ENCODE data around the gene GPR15LG.
"Not testable (repeated sequence)": the region's sequence is repeated elsewhere in the genome, so short reads cannot be mapped to it uniquely, and the experiment has no call there.

GPR15LG gene

DNA sequence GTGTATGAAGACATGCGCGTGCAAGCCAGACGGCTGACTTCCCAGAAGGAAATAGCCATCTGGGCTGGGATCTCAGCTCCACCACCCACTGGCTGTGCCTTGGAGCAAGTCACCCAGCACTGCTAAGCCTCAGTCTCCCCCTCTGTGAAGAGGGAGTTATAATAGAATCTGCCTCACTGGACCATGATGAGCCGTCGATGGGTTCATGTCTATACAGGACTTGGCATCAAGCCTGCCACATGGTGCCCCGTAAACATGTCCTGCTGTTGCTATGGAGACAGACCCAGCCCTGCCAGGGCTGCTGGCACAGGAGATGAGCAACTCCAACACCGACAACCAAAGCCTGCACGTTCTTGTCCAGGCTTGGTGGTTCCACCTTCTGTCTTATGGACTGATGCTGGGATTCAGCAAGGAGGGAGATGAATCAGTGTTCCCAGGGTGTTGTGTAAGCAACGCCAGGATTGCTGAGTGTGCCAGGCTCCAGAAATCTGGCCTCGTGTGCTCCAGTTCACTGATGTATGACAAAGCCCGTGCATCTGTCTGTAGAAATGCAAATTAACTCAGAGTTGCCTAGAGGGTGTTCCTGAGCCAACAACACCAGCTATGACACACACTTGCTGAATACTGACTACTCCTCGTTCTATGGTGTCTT lies 5.6 kb downstream of the GPR15LG start:
- DNase-seq (ENCODE audit: low read depth, low spot score) = no peak
- no peak for TF ChIP-seq CTCF (IDR thresholded peaks at IDR 0.05; ENCODE audit: insufficient read depth, low read length, missing control alignments)
- POLR2A ChIA-PET = no interaction called here
- H3K4me3 ChIP-seq (ENCODE audit: low read depth, low read length) = no peak overlapping the region
- CTCF ChIA-PET = no interaction called here

DNA sequence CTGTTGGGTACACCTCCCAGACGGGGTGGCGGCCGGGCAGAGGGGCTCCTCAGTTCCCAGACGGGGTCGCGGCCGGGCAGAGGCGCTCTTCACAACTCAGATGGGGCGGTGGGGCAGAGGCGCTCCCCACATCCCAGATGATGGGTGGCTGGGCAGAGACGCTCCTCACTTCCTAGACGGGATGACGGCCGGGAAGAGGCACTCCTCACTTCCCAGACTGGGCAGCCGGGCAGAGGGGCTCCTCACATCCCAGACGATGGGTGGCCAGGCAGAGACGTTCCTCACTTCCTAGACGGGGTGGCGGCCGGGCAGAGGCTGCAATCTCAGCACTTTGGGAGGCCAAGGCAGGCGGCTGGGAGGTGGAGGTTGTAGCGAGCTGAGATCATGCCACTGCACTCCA lies 6.8 kb downstream of the GPR15LG start:
- DNase-seq (ENCODE audit: low read depth, low spot score); H3K4me3 ChIP-seq (ENCODE audit: low read depth, low read length); CTCF ChIA-PET; POLR2A ChIA-PET: not testable (repeated sequence)

- POLR2A ChIA-PET = no interaction called here
- no peak for DNase-seq (ENCODE audit: low read depth, low spot score)
- no peak for TF ChIP-seq CTCF (IDR thresholded peaks at IDR 0.05; ENCODE audit: insufficient read depth, low read length, missing control alignments)
- CTCF ChIA-PET = interaction anchor here (0.9 kb wide), 1 partner anchor 24 kb away, joined by 3 read pairs; no protein-coding TSS in a partner anchor
- H3K4me3 ChIP-seq (ENCODE audit: low read depth, low read length) = no peak overlapping the region
These were observed 8.0 kb downstream of the GPR15LG start for GRCh38 chr10:84181631-84182030.

DNA sequence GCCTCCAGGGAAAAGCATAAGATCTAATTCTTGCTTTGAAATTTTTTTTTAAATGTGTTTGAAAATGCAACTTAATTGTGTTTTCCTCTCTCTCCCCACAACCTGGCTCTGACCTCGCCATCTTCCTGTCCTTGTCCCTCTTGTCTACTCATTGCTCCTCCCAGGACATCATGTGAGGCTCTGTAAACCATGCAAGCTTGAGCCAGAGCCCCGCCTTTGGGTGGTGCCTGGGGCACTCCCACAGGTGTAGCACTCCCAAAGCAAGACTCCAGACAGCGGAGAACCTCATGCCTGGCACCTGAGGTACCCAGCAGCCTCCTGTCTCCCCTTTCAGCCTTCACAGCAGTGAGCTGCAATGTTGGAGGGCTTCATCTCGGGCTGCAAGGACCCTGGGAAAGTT lies 10.9 kb downstream of the GPR15LG start:
- DNase-seq (ENCODE audit: low read depth, low spot score) = no peak
- no peak for TF ChIP-seq CTCF (IDR thresholded peaks at IDR 0.05; ENCODE audit: insufficient read depth, low read length, missing control alignments)
- CTCF ChIA-PET = no interaction called here
- POLR2A ChIA-PET = no interaction called here
- H3K4me3 ChIP-seq (ENCODE audit: low read depth, low read length) = no peak overlapping the region

GRCh38 chr10:84185526-84186175 lies 12.1 kb downstream of the GPR15LG start:
- CTCF ChIA-PET = no interaction called here
- TF ChIP-seq CTCF (IDR thresholded peaks at IDR 0.05; ENCODE audit: insufficient read depth, low read length, missing control alignments) = no peak
- POLR2A ChIA-PET = no interaction called here
- H3K4me3 ChIP-seq (ENCODE audit: low read depth, low read length) = no peak overlapping the region
- no peak for DNase-seq (ENCODE audit: low read depth, low spot score)

DNA sequence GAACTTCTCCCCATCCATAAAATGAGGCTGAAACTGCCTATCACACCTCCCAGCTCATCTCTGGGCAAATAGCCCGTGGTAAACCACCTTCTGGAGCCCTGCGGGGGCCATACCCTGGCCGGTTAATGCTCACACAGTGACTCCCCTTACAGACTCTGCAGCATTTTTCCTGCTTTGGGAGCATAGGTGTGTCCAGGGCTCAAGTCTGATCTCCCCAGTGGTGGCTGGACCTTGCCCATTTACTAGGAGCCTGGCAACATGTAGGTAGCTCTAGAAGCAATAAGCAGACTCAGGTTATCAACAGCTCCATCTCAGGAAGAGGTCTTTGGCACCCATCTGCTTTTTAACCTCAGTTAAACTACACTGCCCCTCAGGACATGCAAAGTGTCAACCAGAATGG lies 15.2 kb downstream of the GPR15LG start:
- ChIA-PET CTCF (no interaction called here), POLR2A (no interaction called here)
- H3K4me3 ChIP-seq (ENCODE audit: low read depth, low read length) = no peak overlapping the region
- no peak for TF ChIP-seq CTCF (IDR thresholded peaks at IDR 0.05; ENCODE audit: insufficient read depth, low read length, missing control alignments)
- no peak for DNase-seq (ENCODE audit: low read depth, low spot score)

DNA sequence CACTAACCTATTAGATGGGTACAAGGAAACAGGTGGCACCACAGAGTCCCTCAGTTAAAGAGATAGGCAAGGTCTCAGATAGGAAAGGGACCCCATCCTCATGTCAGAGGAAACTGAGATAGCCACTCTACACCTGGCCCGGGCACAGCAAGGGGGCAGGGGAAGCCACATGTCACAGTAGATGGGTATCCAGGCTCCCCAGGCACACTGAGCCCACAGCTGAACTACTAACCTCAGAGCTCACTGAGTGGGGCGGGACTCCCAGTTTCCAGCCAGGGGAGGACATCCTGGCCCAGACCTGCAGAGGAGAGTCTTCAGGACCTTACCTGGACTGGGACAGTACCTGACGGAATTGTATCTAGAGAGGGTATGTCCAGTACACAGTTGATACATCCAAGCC lies 17.0 kb downstream of the GPR15LG start:
- ChIA-PET CTCF (no interaction called here), POLR2A (no interaction called here)
- DNase-seq (ENCODE audit: low read depth, low spot score) = no peak
- no peak for TF ChIP-seq CTCF (IDR thresholded peaks at IDR 0.05; ENCODE audit: insufficient read depth, low read length, missing control alignments)
- H3K4me3 ChIP-seq (ENCODE audit: low read depth, low read length) = no peak overlapping the region

All from AG04449 (cell line).